HG03159 (cell line): ENCODE data around the gene C19orf47.

Source experiments
- ATAC-seq: cut with Tn5 transposase; IDR thresholded peaks from one replicate; pipeline ENCODE4 v1.9.1; 2021; ENCODE audit warnings: mild to moderate bottlenecking, moderate library complexity; ENCODE audit not compliant: unreplicated experiment

C19orf47 gene

DNA sequence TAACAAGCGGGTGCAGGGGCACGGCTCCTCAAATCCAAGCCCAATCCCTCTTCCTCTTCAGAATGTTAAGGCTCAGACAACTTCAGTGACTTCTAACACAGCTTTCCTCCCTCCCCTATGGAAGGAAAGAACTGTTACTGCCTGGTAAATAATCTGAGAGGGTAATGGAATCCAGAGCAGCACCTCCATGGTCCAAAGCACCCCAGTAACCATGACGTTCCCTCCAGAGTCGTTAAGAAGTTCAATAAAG, 64.0 kb downstream of the C19orf47 start:
- no peak for ATAC-seq

DNA sequence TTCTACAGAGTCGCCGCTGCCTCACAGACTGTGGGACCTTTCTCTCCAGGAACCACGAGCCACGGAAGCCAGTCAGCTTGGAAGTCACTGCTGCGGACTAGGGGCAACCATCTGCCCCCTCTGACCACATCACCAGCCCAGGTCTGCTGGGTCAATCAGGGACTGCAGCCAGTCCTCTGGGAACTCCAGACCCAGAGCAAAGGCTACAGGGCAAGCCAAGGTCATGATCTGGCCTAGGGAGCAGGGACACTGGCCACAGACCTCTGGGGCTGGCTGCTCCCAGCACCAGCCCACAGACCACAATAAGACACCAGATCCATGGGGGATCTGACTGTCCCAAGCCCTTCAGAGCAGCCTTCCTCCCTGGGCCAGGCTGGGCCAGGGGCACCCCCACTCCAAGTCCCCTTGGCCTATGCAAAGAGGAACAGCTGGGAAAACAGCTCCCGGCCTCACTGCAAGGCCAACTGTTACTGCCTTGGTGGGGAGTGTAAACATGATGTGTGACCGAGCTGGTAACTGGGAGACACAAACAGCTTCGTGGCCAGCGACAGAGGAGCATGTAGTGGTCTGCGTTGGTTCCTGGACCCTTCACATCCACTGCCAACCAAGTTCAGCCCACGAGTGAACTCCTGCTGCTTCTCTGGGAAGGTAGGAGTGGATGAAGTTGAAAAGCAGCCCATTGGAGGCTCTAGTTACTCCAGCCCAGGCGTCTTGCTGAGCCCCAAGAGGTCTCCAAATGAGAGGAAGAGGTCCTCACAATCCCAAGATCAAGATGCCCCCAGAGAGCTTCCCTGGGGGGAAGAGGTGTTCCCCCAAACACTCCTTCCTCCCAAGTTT, 64.6 kb downstream of the C19orf47 start:
- no peak for ATAC-seq

DNA sequence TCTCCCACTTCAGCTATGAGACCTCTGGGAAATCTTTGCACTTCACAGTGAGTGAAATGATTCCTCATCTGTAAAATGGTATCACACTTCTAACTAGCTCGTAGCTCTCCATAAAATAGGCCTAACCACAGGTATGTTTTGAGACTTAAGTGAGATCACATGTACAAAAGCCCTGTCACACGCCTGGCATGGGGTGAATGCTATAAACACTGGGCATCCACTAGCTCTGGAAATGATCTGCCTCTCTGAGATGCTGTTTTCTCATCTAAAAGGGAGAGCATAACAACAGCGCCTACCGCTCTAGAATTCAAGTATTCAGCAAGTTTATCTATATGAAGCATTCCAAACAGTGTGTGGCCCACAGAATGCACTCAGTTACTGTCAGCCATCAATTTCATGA, 65.3 kb downstream of the C19orf47 start:
- ATAC-seq, result no peak

DNA sequence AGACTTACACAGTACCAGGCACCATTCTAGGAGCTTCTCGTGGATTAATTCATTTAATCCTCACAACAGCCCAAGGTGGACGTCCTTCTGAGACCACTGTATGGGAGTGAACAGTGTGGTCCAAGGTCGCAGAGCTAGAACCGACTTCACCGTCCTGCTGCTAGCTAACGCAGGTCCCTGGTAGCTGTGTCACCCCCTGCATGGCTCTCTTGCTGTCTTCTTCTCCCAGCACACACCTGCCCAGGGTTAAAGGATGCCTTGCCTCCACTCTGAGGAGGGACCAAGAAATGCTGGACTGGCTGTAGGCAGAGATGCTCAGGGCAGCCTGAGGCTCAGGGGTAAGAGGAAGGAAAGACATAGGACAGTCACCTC, 66.0 kb downstream of the C19orf47 start:
- no peak for ATAC-seq

DNA sequence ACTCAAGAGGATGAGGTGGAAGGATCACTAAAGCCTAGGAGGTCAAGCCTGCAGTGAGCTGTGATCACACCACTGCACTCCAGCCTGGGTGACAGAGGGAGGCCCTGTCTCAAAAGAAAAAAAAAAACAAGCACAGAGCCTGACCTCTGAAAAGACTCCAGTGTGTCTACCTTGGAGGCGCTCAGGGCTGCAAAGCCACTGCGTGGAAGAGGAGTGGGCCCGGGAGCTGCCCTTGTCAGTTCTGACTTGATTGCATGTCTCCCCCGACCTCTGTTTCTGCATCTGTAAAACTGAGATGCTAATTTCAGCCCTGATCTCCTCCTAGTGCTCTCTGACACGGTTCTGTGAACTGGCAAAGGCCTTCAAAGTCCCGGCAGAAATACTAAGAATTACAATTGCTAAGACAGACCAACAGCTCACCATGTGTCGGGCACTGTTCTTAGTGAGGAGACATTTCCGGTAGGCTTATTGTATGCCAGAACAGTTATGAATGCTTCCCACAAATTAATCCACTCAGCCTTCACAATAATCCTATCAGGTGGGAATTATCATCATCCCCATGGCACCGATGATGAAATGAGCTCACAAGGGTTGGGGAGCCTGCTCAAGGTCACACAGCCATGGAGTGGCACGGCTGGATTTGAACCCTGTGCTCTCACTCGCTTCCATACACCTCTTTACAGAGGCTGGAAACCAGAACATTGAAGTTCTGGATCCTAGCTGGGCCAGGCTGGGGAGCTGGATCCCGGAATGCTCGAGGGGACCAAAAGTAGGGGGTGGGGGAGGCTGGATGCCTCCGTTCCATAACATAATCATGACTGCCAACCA, 66.6 kb downstream of the C19orf47 start:
- no peak for ATAC-seq

DNA sequence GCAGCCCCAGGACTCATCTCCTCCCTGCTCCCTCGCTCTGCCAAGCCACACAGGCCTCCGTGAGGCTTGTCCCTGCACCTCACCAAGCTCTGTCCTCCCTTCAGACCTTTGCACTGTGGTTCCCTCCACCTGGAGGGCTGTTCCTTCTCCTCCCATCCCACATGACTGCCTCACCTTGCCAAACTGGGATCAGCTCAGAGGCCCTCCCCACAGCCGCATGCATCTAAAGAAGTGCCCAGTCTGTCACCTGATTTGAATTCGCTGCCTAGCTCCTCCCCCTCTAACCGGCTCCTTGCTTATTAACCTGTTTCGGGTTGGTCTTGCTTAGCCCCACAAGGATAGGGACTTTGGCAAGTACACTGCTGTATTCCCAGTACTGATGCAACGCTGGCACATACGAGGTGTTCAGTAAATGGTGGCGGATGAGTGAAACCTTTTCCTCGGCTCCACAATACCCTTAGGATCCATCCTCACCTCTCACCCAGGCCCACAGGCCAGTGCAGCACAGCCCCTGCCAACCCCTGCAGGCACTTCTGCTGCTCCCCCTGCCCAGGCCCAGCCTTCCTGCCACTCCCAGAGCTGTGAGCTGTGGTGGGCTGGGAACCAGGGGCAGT, 67.5 kb downstream of the C19orf47 start:
- ATAC-seq, result no peak

DNA sequence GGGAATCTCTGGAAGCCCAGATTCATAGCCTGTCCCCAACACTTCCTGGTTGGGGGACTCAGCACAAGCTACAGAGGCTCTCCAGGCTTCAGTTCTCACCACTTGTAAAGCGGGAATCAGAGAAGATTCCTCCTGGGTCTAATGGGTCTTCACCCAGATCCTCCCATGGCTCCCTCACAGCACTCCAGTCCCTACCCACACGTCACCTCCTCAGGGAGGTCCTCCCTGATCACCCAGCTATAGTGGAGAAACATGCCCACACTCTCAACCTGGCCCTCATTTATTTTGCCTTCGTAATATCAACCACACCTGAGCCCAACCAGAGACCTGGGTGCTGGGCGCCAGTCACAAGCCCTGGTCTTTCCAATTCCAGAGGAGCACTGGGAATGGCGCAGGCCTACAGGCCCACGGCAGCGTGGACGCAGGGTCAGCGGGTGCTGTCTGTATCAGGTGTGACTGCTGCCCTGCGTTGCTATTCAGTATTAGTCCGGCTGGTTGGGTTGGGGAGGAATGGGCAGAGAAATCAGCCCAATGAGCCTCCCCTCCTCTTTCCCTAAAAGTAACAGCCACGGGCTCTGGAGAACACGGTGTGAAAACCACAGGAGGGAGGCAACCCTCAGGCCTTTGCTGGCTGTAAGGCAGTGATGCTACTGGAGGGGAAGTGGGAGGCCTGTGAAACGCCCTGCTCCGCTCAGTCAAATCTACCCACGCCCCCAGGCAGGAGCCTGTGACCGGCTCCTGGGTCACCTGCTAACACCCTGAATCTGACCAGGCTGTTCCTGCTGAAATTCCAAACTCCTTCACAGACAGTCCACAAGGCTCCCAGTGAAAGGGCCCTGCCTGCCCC, 68.2 kb downstream of the C19orf47 start:
- no peak for ATAC-seq

DNA sequence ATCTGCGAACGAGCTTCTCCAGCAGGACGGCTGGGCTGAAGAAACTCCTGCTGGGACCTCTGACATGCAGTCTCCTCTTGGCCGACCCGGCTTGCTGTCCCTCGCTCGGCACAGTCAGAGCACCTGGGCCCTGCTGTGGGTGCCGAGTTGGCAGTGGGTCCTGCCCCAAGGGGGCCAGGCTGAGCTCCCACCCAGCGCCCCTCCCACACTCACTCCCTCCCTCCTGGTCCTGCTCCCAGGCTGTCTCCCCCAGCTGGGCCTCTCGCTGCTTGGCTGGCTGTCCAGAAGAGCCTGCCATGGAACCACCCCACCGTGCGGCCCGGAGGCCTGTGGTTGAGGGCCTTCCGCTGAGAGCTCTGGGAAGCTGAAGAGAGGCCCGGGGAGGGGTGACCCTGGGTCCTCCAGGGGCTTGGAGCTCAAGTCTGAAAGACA, 69.1 kb downstream of the C19orf47 start:
- no peak for ATAC-seq

DNA sequence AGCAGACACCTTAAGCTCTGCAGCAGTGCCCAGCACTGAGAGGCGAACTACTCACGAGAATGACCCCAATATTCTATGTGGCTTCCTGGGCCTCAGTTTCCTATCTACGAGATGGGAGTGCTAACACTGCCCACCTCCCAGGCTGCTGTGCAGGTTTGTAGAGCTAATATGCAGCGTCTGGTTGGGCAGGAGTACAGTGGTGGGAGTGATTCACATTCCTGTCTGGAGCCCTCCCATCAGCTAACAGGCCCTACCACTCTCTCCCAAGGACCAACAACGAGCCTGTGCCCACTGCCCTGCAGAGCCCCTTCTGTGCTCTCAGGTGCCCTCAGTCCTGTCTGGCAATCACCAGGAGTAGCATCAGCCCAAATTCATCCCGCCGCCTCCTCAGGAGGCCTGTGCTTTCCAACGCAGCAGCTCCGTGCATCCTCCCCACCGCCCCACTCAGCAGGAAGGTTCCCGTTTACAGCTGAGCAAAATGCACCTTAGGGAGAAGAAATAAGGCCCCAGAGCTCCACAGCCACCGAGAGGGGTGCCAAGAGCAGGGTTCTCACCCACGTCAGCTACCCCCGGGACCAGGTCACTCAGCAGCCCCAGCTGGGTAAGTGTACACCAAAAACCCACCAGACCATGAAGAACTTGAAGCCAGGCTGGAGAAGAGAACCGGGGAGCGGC, 69.7 kb downstream of the C19orf47 start:
- ATAC-seq, result no peak

DNA sequence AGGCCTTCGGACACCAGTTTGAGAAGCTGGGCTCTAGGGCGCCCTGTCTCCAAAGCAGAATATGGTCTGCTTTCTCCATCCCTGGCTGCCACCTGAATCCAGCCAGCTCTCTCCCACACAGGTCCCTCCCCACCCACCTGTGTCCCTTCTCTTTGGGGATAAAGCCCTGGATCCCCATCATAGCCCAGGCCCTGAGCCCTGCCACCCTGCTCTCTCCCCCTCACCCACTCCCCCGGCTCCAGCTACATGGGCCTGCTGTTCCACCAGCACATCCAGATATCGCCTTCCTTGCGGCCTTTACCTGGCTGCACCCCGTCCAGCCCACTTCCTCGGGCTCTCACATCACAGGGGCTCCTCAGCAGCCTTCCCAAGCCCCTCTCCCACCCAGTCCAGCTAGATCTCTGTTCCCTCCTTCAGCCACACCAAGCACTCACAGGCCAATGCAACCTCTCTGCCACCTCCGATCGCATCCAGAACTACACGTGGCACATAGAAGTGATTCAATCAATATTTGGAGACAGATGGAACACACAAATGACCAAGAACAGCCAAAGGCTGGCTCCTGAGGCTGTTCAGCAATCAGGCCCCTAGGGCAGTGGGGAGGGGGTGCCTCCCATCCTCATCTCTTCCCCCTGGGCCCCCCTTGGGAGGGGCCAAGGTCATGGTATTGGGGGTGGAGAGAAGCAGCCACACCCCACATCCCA, 70.7 kb downstream of the C19orf47 start:
- ATAC-seq, result no peak

DNA sequence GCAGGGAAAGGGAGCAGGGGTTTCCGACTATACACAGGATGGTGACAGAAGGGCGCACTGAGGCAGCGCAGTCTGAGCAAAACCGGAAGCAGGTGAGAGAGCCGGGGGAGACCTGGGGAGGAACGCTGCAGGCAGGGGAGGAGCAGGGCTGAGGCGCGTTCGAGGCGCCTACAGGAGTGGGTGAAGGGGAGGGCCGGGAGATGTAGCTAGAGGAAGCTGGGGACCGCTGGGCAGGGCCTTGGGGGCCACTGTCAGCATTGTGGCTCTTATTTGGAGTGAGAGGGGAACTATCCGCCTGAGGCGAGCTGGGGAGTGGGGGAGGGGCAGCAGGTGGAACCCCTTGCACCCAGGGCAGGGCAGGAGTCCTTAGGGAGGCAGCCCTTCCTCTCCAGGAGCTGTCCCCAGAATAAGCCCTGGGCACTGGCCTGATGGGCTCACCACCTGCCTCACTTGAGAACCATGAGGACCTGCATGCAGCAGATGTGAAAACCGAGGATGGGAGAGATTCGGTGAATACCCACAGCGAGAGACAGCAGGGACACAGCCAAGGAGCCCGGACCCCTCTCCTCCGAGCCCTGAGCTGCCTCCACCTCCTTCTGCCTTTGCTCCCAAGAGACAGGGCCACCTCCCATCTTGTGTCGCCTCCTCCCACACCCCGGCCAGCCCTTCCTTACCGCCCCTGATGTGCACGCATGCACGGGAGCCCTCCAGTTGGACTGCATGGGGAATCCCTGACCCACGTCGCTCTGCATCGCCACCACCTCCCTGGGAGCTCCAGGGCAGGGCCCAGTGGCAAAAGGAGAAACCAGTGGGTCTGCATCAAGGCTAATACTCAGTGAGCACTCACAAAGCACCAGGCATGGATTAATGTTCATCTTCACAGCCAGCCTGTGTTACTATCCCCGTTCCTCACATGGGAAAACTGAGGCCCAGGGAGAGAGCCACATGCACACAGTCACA, 73.3 kb downstream of the C19orf47 start:
- no peak for ATAC-seq

DNA sequence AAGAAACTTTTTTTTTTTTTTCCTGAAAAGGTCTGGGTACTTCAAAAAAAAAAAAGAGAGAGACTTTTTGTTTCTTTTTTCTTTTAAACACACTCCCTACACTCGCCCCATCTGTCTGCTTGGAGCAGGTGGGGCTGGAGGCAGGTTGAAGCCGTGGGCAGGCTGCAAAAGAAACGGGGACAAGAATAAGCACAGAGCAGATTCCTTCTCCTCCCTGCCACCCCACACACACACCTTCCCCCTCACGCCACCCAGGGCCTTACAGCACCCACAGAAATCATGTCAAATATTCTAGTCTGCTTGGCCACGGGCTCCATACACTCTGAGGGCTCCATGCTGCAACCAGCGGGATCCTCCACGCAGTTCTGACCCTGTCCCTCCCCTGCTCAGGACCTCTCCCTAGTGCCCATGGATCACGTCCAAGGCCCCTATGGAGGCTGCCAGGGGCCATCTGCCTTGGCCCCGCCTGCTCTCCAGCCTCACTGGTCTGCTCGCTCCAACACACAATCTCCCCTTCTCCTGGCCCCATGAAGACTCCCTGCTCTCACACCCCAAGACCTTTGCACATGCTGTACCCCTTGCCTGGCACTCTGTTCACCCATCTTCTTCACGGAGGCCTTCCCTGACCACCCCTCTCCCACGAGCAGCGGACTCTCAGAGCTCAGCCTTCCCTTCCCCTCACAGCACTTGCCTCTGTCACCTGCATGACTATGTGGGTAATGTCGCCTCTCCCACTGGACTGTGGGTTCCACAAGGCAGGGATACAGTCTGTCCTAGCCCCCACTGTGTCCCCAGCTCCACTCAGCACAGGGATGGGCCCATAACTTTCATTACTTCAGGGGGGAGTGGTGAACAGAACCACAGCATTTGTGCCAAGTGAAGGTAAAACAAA, 74.5 kb downstream of the C19orf47 start:
- no peak for ATAC-seq

DNA sequence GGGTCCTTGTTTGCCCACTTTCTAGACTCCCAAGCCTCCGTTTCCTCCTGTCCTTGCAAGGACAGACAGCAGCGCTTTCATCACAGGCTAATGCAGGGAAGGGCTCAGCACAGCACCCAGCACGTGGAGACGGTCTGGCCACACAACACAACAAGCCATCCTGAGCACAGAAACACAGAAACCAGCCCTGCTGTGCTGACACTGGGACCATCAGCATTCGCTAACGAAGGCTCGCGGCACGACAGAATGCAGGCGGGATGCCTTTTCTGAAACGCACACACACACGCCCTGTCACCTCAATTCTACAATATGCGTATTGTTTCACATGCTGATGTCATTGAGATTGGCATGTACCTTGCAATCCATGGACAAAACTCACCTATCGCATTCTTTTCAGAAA, 75.9 kb downstream of the C19orf47 start:
- ATAC-seq, result no peak

DNA sequence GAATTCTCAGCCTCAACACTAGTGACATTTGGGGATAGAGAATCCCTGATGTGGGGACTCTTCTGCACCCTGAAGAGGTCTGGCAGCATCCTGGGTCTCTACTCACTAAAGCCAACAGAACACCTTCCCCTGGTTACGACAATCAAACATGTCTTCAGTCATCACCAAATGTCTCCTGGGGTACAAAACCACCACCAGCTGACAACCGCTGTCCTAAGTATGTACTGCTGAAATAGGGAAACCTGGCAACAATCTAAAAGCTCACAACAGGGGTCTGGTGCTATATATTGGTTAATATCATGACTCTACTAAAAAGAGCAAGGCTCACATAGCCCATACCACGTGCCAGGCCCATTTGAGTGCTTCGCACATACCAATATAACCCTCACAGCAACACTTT, 76.5 kb downstream of the C19orf47 start:
- ATAC-seq, result no peak

DNA sequence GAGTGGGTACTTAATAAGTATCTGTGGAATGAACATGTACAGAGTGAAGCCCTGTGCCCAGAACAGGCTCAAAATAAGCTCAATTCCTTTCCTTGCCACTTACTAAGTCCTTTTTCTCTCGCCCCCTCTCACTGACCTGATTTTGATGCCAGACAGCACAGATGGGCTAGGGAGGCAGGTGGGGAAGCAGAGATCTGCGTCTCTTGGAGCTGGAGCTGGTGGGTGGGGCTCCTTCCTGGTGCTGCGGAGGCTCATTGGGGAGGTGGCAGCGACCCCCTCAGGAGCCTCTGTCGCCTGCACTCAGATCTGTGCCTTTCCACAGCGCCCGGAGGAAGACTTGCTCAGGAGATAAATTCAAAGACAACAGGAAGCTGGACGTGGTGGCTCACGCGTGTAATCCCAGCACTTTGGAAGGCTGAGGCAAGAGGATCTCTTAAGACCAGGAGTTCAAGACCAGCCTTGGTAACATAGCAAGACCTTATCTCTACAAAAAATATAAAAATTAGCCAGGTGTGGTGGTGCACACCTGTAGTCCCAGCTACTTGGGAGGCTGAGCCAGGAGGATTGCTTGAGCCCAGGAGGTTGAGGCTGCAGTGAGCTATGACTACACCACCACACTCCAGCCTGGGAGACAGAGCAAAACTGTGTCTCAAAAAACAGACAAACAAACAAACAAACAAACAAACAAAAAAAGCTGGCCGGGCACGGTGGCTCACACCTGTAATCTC, 77.7 kb downstream of the C19orf47 start:
- no peak for ATAC-seq
